Panc1 (cell line): ENCODE measurements around the gene MLST8. TPM values are rescaled to one million over a fixed set of nuclear protein-coding genes. Genes with fewer than 3 reads are reported as not detected.

Experiments
- ATAC-seq: fragments of 200-7000 bp; cut with Tn5 transposase; 2 replicates; pipeline ENCODE4 v1.9.1; 2020; ENCODE audit warnings: mild to moderate bottlenecking, moderate library complexity
- BruUV-seq: library from RNA; stranded (reverse); fragments of 400-500 nt; replicated peaks from 2 replicates; lab custom pipeline; 2021; lab: Mats Ljungman, UMichigan
- CTCF ChIA-PET: fragments of 300-600 bp; sonication (Branson Sonifier 250); formaldehyde crosslinking; loops from one replicate; lab custom pipeline; 2022; ENCODE audit warnings: antibody characterized with exemption; lab: Charles Lee
- POLR2A ChIA-PET: fragments of 300-600 bp; sonication (Branson Sonifier 250); formaldehyde crosslinking; loops from one replicate; lab custom pipeline; 2022; ENCODE audit warnings: antibody characterized with exemption; lab: Charles Lee
- DNase-seq: peaks from one replicate; pipeline ENCODE4 v3.0.0-alpha.2; 2010; ENCODE audit warnings: low read depth, low spot score
- H3K27ac ChIP-seq: 2 replicates; pipeline ENCODE4 v1.5.1; 2011; ENCODE audit warnings: mild to moderate bottlenecking, low read length, inconsistent platforms
- H3K27me3 ChIP-seq: fragments of 200-500 bp; sonication (Bioruptor generic); 2 replicates; pipeline ENCODE4 v1.6.0; 2014; ENCODE audit warnings: low read length, inconsistent platforms; ENCODE audit not compliant: control insufficient read depth, insufficient read depth
- H3K36me3 ChIP-seq: fragments of 200-500 bp; sonication (Bioruptor generic); 2 replicates; pipeline ENCODE4 v1.5.1; 2014; ENCODE audit warnings: inconsistent platforms, mild to moderate bottlenecking, low read length, moderate library complexity; ENCODE audit not compliant: control insufficient read depth, insufficient read depth
- H3K4me1 ChIP-seq: 2 replicates; pipeline ENCODE4 v1.5.1; 2011; ENCODE audit warnings: inconsistent platforms, mild to moderate bottlenecking, low read length, moderate library complexity; ENCODE audit not compliant: control insufficient read depth, insufficient read depth
- H3K4me3 ChIP-seq, 2 experiments: 2 replicates each; pipeline ENCODE4 v1.5.1; 2011 to 2012; ENCODE audit warnings: low read depth in 2 of 2, low read length in 2 of 2, mild to moderate bottlenecking in 2 of 2, inconsistent platforms in 1 of 2, moderate library complexity in 1 of 2
- H3K9me3 ChIP-seq: fragments of 200-500 bp; sonication (Bioruptor generic); 2 replicates; pipeline ENCODE4 v1.5.1; 2014; ENCODE audit warnings: low read depth, mild to moderate bottlenecking, inconsistent platforms, low read length, moderate library complexity; ENCODE audit not compliant: control insufficient read depth, insufficient read depth
- POLR2AphosphoS5 ChIP-seq: IDR thresholded peaks from 2 replicates; pipeline ENCODE4 v1.6.1; 2012; ENCODE audit warnings: mild to moderate bottlenecking, low read depth, low read length, moderate library complexity
- REST ChIP-seq, 2 experiments: IDR thresholded peaks; 2 replicates each; pipeline ENCODE4 v1.6.1; 2011 to 2012; ENCODE audit warnings: low read depth in 2 of 2, control low read depth in 1 of 2, low read length in 1 of 2, mild to moderate bottlenecking in 1 of 2, moderate library complexity in 1 of 2; ENCODE audit not compliant: insufficient read depth in 1 of 2
- SIN3A ChIP-seq: IDR thresholded peaks from 2 replicates; pipeline ENCODE4 v1.6.1; 2012; ENCODE audit warnings: low read depth, mild to moderate bottlenecking, low read length, moderate library complexity, borderline replicate concordance; ENCODE audit not compliant: insufficient read depth
- TCF7L2 ChIP-seq: IDR thresholded peaks from 2 replicates; pipeline ENCODE4 v1.6.1; 2011; ENCODE audit warnings: mild to moderate bottlenecking, low read depth, low read length, inconsistent platforms
- in situ Hi-C: cut with HindIII; loops from 2 replicates; pipeline ENCODE4 v1.10.0; 2016; ENCODE audit warnings: low sequenced_read_pairs, low pct_unique_long_range_greater_than_20kb
- intact Hi-C: fragments of 100-400 bp; cut with micrococcal nuclease; formaldehyde crosslinking; loops from one replicate; pipeline ENCODE4 v1.10.0; 2022; ENCODE audit not compliant: unreplicated experiment
- total RNA-seq: library from RNA; stranded (reverse); gene quantifications from one replicate; pipeline ENCODE4 v1.2.1, GENCODE V29; 2021; ENCODE audit not compliant: unreplicated experiment
- TF ChIP-seq, protein P1 (sequence below): fragments of 450-650 bp; IDR thresholded peaks from 2 replicates; pipeline ENCODE4 v1.5.1; 2017; ENCODE audit warnings: mild to moderate bottlenecking

MLST8 gene
- total RNA-seq, 1 experiment from 2014 or later, result 91.1 TPM

DNA sequence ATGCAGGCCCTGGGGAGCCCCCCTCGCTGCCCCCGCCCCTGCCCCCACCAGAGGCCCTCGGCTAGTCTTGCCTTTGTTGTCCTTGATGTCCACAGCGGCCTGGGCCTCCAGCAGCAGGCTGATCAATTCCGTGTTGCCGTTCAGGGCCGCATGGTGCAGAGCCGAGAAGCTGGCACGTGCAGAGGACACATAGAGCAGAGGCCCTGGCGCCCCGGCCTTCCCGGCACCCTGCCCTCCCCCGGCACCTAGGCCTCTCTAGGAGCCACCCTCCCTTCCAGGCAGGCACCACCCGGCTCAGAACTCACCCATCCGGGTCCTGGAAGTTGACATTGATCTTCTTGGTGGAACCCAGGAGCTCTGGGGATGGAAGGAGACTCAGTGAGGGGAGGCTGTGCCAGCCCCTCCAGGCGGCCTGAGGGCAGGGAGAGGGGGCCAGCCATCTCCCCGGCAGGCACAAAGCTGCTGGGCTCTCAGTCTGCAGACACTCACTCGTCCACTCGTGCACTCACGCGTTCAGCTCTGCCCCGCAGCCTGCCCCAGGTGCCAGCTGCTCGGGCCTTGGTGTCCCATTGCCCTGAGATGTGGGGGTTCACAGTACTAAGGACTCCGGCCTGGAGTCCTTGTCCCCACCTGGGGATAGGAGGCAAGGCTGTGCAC, 15.1 kb upstream of the MLST8 start:
- peaks cover 5% of the 10 kb centered on the region; the same call in 1 of the 2 replicates for H3K4me1 ChIP-seq
- DNase-seq, result no peak
- BruUV-seq, result no TSS peak
- ChIA-PET POLR2A (no interaction called here), CTCF (no interaction called here)
- ATAC-seq, result no peak
- H3K27me3 ChIP-seq, result no peaks in the 10 kb centered on the region
- in situ Hi-C loops, result no loop called here
- TF ChIP-seq, protein P1, sequence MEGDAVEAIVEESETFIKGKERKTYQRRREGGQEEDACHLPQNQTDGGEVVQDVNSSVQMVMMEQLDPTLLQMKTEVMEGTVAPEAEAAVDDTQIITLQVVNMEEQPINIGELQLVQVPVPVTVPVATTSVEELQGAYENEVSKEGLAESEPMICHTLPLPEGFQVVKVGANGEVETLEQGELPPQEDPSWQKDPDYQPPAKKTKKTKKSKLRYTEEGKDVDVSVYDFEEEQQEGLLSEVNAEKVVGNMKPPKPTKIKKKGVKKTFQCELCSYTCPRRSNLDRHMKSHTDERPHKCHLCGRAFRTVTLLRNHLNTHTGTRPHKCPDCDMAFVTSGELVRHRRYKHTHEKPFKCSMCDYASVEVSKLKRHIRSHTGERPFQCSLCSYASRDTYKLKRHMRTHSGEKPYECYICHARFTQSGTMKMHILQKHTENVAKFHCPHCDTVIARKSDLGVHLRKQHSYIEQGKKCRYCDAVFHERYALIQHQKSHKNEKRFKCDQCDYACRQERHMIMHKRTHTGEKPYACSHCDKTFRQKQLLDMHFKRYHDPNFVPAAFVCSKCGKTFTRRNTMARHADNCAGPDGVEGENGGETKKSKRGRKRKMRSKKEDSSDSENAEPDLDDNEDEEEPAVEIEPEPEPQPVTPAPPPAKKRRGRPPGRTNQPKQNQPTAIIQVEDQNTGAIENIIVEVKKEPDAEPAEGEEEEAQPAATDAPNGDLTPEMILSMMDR, result no peak
- TF ChIP-seq REST (IDR thresholded peaks at IDR 0.05; ENCODE audit: insufficient read depth in 1 of 2, low read depth in 2 of 2, low read length in 1 of 2), result no peak
- intact Hi-C loops, result no loop called here
- no peaks in the 10 kb centered on the region for H3K9me3 ChIP-seq
- no peak overlapping the region for H3K4me3 ChIP-seq
- no peak overlapping the region for H3K27ac ChIP-seq
- H3K36me3 ChIP-seq, result no peaks in the 10 kb centered on the region

GRCh38 chr16:2190659-2191445, 14.4 kb upstream of the MLST8 start:
- ChIA-PET POLR2A (interaction anchor here (0.6 kb wide), 1 partner anchor 12 kb away, joined by 5 read pairs; no protein-coding TSS in a partner anchor), CTCF (no interaction called here)
- Histone ChIP-seq H3K4me1 (peaks cover 5% of the 10 kb centered on the region), H3K27ac (no peak overlapping the region), H3K27me3 (no peaks in the 10 kb centered on the region), H3K36me3 (no peaks in the 10 kb centered on the region), H3K9me3 (no peaks in the 10 kb centered on the region), H3K4me3 (no peak overlapping the region)
- DNase-seq (no peak), ATAC-seq (no peak)
- TF ChIP-seq TCF7L2, result no peak
- BruUV-seq, result no TSS peak
- intact Hi-C loops, result no loop called here
- in situ Hi-C loops, result no loop called here

DNA sequence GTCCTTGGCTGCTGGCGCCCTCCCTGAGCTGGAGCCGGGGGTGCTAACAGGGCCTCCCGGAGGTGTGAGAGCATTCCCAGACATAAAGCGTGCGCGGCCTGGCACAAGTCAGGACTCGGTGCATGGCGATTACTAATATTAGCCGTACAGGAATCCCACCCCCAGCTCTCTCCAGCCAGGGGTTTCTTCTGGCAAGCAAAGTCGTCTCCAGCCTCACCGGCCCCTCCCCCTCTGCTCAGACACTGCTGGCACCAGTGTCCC, 13.9 kb upstream of the MLST8 start:
- Histone ChIP-seq H3K27me3 (no peaks in the 10 kb centered on the region), H3K4me1 (peaks cover 5% of the 10 kb centered on the region), H3K36me3 (no peaks in the 10 kb centered on the region), H3K4me3 (no peak overlapping the region), H3K9me3 (no peaks in the 10 kb centered on the region), H3K27ac (no peak overlapping the region)
- ChIA-PET CTCF (interaction anchor here (1.0 kb wide), 1 partner anchor 60 kb away, joined by 3 read pairs; the partner anchor contains the start of gene ECI1), POLR2A (interaction anchor here (0.6 kb wide), 1 partner anchor 11 kb away, joined by 5 read pairs; no protein-coding TSS in a partner anchor)
- no peak for TF ChIP-seq SIN3A
- TF ChIP-seq, protein P1, result no peak
- TF ChIP-seq POLR2AphosphoS5, result no peak
- no peak for TF ChIP-seq REST (IDR thresholded peaks at IDR 0.05; ENCODE audit: insufficient read depth in 1 of 2, low read depth in 2 of 2, low read length in 1 of 2)
- TF ChIP-seq TCF7L2, result no peak
- DNase-seq (no peak), ATAC-seq (no peak)
- intact Hi-C loops (no loop called here), in situ Hi-C loops (no loop called here)
- BruUV-seq, result no TSS peak
